HFFc6 (cell line): ENCODE results near the gene ABLIM1. TPM values are rescaled to one million over a fixed set of nuclear protein-coding genes. Genes with fewer than 3 reads are reported as not detected.

Experiments
- DNase-seq: peaks from one replicate; pipeline ENCODE4 v3.0.0-alpha.2; 2018
- H3K27ac Mint-ChIP-seq: 2 replicates; pipeline ENCODE4 v1.8.0; 2020; ENCODE audit warnings: mild to moderate bottlenecking, mixed read lengths
- H3K27me3 Mint-ChIP-seq: 2 replicates; pipeline ENCODE4 v1.8.0; 2021; ENCODE audit warnings: mild to moderate bottlenecking, moderate library complexity, mixed read lengths; ENCODE audit not compliant: insufficient read depth
- H3K36me3 Mint-ChIP-seq: 2 replicates; pipeline ENCODE4 v1.8.0; 2021; ENCODE audit warnings: low read depth, mixed read lengths
- H3K4me1 Mint-ChIP-seq: 2 replicates; pipeline ENCODE4 v1.8.0; 2020; ENCODE audit warnings: low read depth, mixed read lengths
- H3K4me3 Mint-ChIP-seq: 2 replicates; pipeline ENCODE4 v1.8.0; 2020; ENCODE audit warnings: mild to moderate bottlenecking, moderate library complexity, mixed read lengths
- H3K9me3 Mint-ChIP-seq: 2 replicates; pipeline ENCODE4 v1.8.0; 2020; ENCODE audit warnings: mild to moderate bottlenecking, mixed read lengths
- CTCF ChIP-seq: fragments of 200-600 bp; sonication (generic); IDR thresholded peaks from 2 replicates; pipeline ENCODE4 v1.5.0; 2021; ENCODE audit warnings: antibody characterized with exemption, mild to moderate bottlenecking
- long read RNA-seq: library from polyadenylated mRNA; unstranded; transcript quantifications from one replicate; pipeline ENCODE4 v2.0.0, GENCODE V29; 2019
- total RNA-seq, 6 experiments: library from RNA; stranded (reverse); fragmentation: NEBNext Ultra II Directional; extraction: Animal tissue kit (Norgen Biotek cat#: 25700); gene quantifications; 2 replicates in 1 of 6; 3 replicates in 5 of 6; pipeline ENCODE4 v1.2.3, GENCODE V29; 2021

ABLIM1 gene
- 10 to 100 TPM in 2 of 6 experiments, 1 to 10 TPM in 4; 8.0 to 14.6 (median 8.7) TPM for total RNA-seq
- long read RNA-seq, partial matches to known transcripts = 0 of 5 reads
- long read RNA-seq, other reads (novel, unspliced or antisense) = 5 of 5 reads

DNA sequence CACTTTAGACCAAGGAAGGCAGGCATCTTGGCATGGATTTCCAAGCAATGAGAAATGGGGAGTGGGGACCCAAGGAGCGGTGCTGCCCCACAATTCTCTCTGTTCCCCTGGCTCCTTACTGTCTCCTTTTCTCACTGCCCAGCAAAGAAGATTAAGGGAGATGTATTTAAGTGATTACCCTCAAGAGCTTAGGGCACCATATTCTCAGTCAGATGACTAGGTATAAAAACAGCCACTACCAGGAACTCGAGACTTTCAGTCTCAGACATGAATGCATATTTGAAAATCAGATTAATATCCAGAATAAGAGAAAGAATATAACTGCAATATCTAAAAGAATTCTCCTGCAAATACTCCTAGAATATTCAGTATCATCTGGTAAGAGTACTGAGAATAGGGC is at the start of gene ABLIM1:
Gene ABLIM1, minus strand, starts transcription at position 101 of the 400 bp plus-strand sequence. Its CDS starts 75 bp downstream, at position 26.
- DNase-seq = no peak
- no peak within 1 kb of the TSS for H3K4me3 Mint-ChIP-seq
- TF ChIP-seq CTCF = no peak
- H3K9me3 Mint-ChIP-seq = no peaks in the 10 kb centered on the region
- H3K27ac Mint-ChIP-seq = no peak within 1 kb of the TSS
- H3K36me3 Mint-ChIP-seq = no peaks in the 10 kb centered on the region
- peaks cover 24% of the 10 kb centered on the region for H3K4me1 Mint-ChIP-seq
- H3K27me3 Mint-ChIP-seq = peaks cover 6% of the 10 kb centered on the region

- no peaks in the 10 kb centered on the region for H3K36me3 Mint-ChIP-seq
- no peak overlapping the region for H3K27ac Mint-ChIP-seq
- no peaks in the 10 kb centered on the region for H3K9me3 Mint-ChIP-seq
- no peak for DNase-seq
- H3K4me3 Mint-ChIP-seq = no peak overlapping the region
- H3K27me3 Mint-ChIP-seq = no peaks in the 10 kb centered on the region; the same call in 1 of the 2 replicates
- no peak for TF ChIP-seq CTCF
- H3K4me1 Mint-ChIP-seq = peaks cover 33% of the 10 kb centered on the region
Measured at GRCh38 chr10:114706458-114707055, 48.5 kb upstream of the ABLIM1 start.

DNA sequence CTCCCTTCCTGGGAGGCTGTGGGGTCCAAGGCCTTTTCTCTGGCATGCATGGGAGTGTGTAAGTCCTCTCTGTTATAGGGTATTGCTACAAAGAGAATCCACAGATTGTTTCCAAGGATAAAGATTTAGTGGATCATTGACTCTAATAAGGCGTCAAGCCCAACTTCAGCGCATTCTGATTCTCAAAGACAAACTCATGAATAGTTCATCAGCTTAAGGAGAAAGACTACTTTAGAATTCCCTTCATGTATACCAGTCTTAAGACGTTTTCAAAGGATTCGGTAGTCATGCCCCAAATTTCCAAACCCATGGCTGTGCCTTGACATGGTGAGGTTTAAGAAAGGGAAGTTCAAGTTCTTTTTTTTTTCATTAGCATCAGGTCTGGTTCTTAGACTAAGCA is 46.6 kb upstream of the ABLIM1 start:
- no peak for TF ChIP-seq CTCF
- H3K27ac Mint-ChIP-seq = no peak overlapping the region
- no peaks in the 10 kb centered on the region for H3K9me3 Mint-ChIP-seq
- H3K4me3 Mint-ChIP-seq = no peak overlapping the region
- no peaks in the 10 kb centered on the region; the same call in 1 of the 2 replicates for H3K27me3 Mint-ChIP-seq
- no peaks in the 10 kb centered on the region for H3K36me3 Mint-ChIP-seq
- peaks cover 25% of the 10 kb centered on the region for H3K4me1 Mint-ChIP-seq
- DNase-seq = no peak

- Mint-ChIP-seq H3K4me3 (no peak overlapping the region), H3K27me3 (no peaks in the 10 kb centered on the region; the same call in 1 of the 2 replicates), H3K27ac (no peak overlapping the region; the same call in 1 of the 2 replicates), H3K9me3 (no peaks in the 10 kb centered on the region), H3K4me1 (peaks cover 20% of the 10 kb centered on the region), H3K36me3 (no peaks in the 10 kb centered on the region)
- TF ChIP-seq CTCF = peak; percentile 85
- no peak for DNase-seq
Measured at GRCh38 chr10:114703377-114704107, 45.5 kb upstream of the ABLIM1 start.

DNA sequence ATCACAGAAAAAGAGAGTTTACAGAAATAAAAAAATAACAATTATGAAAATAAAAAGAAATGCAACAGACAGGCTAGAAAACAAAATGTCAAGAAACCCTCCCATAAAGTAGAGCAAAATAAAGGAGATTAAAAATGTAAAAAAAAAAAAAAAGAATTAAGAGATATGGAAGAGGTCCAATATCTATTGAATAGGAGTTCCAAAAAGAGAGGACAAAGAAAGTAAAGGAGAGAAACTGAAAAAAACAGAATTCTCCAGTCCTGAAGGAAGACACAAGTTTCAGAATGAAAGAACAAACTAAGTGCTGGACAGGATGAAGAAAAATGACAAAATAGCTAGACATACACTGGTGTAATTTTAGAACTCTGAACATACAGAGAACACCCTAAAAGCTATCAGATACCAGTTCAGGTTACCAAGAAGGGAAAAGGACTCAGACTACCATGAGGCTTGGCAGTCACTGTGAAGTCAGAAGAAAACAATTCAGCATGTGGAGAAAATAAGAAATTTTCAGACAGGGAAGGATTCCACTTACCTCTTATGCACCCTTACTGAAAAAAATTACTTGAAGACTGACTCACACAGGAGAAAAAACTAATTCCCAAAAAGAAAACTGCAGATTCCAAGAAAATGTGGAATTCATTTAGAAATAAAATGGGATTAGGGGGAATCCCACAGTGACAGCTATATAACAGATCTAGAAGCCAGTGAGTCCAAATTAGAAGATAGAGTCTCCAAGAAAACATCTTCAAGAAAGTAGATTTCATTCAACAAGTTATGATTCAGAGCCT is 40.4 kb upstream of the ABLIM1 start:
- Mint-ChIP-seq H3K9me3 (no peaks in the 10 kb centered on the region), H3K27ac (peak overlapping the region; percentile 56), H3K4me1 (peaks cover 47% of the 10 kb centered on the region), H3K36me3 (no peaks in the 10 kb centered on the region), H3K4me3 (peak overlapping the region; percentile 61), H3K27me3 (peaks cover 2% of the 10 kb centered on the region)
- no peak for TF ChIP-seq CTCF
- peak; percentile 52 for DNase-seq
